HepG2 (cell line): ENCODE results near the gene BNC1. TPM values are rescaled to one million over a fixed set of nuclear protein-coding genes. Genes with fewer than 3 reads are reported as not detected.

Experiments
- ATAC-seq: fragments of 200-7000 bp; cut with Tn5 transposase; 3 replicates; pipeline ENCODE4 v1.9.1; 2020; ENCODE audit warnings: mild to moderate bottlenecking, moderate library complexity
- BruUV-seq: library from RNA; stranded (reverse); fragments of 400-500 nt; replicated peaks from 2 replicates; lab custom pipeline; 2021; lab: Mats Ljungman, UMichigan
- CTCF ChIA-PET: fragments of 300-600 bp; formaldehyde crosslinking; extraction: SDS; loops from one replicate; lab custom pipeline; 2021; ENCODE audit warnings: low total read pairs, inconsistent platforms, low intra/inter-chr PET ratio; lab: Yijun Ruan, JAX
- POLR2A ChIA-PET: fragments of 350-600 bp; sonication (Branson Sonifier 250); formaldehyde crosslinking; loops from one replicate; lab custom pipeline; 2020; ENCODE audit warnings: antibody characterized with exemption, inconsistent platforms; lab: Yijun Ruan, JAX
- DNase-seq: peaks from one replicate; pipeline ENCODE4 v3.0.0-alpha.2; 2015; ENCODE audit warnings: low spot score
- FAIRE-seq: peaks from 3 replicates; lab custom pipeline; 2011; peaks lifted over from hg19 to GRCh38; lab: Jason Lieb, UNC
- H2AFZ ChIP-seq: one replicate; pipeline ENCODE4 v1.6.1; 2011; ENCODE audit warnings: low read length, inconsistent platforms
- H3K27ac ChIP-seq: fragments of 300-600 bp; 3 replicates; pipeline ENCODE4 v1.8.0; 2011; ENCODE audit warnings: mixed run types, mild to moderate bottlenecking, mixed read lengths, low read length, inconsistent platforms; ENCODE audit not compliant: insufficient read depth; ENCODE audit errors: extremely low read length
- H3K27me3 ChIP-seq, 2 experiments: fragments of 200-600 bp in 1 of 2; 2 replicates in 1 of 2; 3 replicates in 1 of 2; pipeline versions ENCODE4 v1.6.0 to v1.8.0; 2011; ENCODE audit warnings: low read length in 2 of 2, mild to moderate bottlenecking in 2 of 2, moderate library complexity in 2 of 2, inconsistent platforms in 1 of 2; ENCODE audit not compliant: insufficient read depth in 2 of 2, control insufficient read depth in 1 of 2
- H3K36me3 ChIP-seq, 2 experiments: fragments of 200-600 bp in 1 of 2; replicated peaks in 1 of 2; 2 replicates in 1 of 2; 3 replicates in 1 of 2; pipeline versions ENCODE4 v1.5.1 to v1.8.0; 2011; ENCODE audit warnings: low read length in 2 of 2, inconsistent platforms in 1 of 2; ENCODE audit not compliant: insufficient read depth in 2 of 2, control insufficient read depth in 1 of 2
- H3K4me1 ChIP-seq: 2 replicates; pipeline ENCODE4 v1.5.1; 2012; ENCODE audit warnings: low read length, inconsistent platforms; ENCODE audit not compliant: insufficient read depth
- H3K4me2 ChIP-seq: 2 replicates; pipeline ENCODE4 v1.6.0; 2011; ENCODE audit warnings: low read depth, low read length, inconsistent platforms
- H3K4me3 ChIP-seq, 3 experiments: fragments of 200-600 bp in 1 of 3; sonication (generic), shearing (Covaris generic) in 1 of 3; replicated peaks in 1 of 3; 2 replicates each; pipeline ENCODE4 v1.5.1; 2011 to 2016; ENCODE audit warnings: low read length in 3 of 3, inconsistent platforms in 2 of 3, low read depth in 2 of 3, mild to moderate bottlenecking in 2 of 3, control low read depth in 1 of 3, mixed read lengths in 1 of 3; ENCODE audit not compliant: insufficient read depth in 1 of 3
- H3K79me2 ChIP-seq: one replicate; pipeline ENCODE4 v1.6.1; 2011; ENCODE audit warnings: low read length, inconsistent platforms; ENCODE audit not compliant: insufficient read depth
- H3K9ac ChIP-seq: 2 replicates; pipeline ENCODE4 v1.6.0; 2011; ENCODE audit warnings: mild to moderate bottlenecking, low read depth, low read length, inconsistent platforms; ENCODE audit not compliant: insufficient read depth
- H3K9me3 ChIP-seq: 2 replicates; pipeline ENCODE4 v1.5.1; 2012; ENCODE audit warnings: mild to moderate bottlenecking, low read length
- H4K20me1 ChIP-seq: 2 replicates; pipeline ENCODE4 v1.6.0; 2011; ENCODE audit warnings: inconsistent platforms, mild to moderate bottlenecking, low read length, moderate library complexity; ENCODE audit not compliant: insufficient read depth
- BCL3 ChIP-seq: sonication (generic); formaldehyde crosslinking; IDR thresholded peaks from 2 replicates; pipeline ENCODE4 v1.5.1; 2020; ENCODE audit warnings: mild to moderate bottlenecking, missing genetic modification reagents, moderate library complexity
- ETS1 ChIP-seq: sonication (generic); formaldehyde crosslinking; IDR thresholded peaks from 2 replicates; pipeline ENCODE4 v1.4.0; 2020; ENCODE audit warnings: missing genetic modification reagents
- MED1 ChIP-seq: sonication (generic); formaldehyde crosslinking; IDR thresholded peaks from 2 replicates; pipeline ENCODE4 v1.4.0; 2020; ENCODE audit warnings: missing genetic modification reagents
- MEIS1 ChIP-seq: sonication (generic); formaldehyde crosslinking; IDR thresholded peaks from 2 replicates; pipeline ENCODE4 v1.9.0; 2021; ENCODE audit warnings: mild to moderate bottlenecking, missing genetic modification reagents, moderate library complexity, borderline replicate concordance
- RARA ChIP-seq: IDR thresholded peaks from 2 replicates; pipeline ENCODE4 v1.6.1; 2016; ENCODE audit warnings: missing genetic modification reagents, missing compliant biosample characterization
- ZBTB20 ChIP-seq: sonication (generic); formaldehyde crosslinking; IDR thresholded peaks from 2 replicates; pipeline ENCODE4 v1.8.1; 2023; ENCODE audit warnings: missing genetic modification reagents, low read depth, mild to moderate bottlenecking, borderline replicate concordance
- ZNF17 ChIP-seq: sonication (generic); formaldehyde crosslinking; IDR thresholded peaks from 2 replicates; pipeline ENCODE4 v1.5.0; 2020; ENCODE audit warnings: mild to moderate bottlenecking, missing genetic modification reagents
- ZSCAN29 ChIP-seq: sonication (generic); formaldehyde crosslinking; conservative IDR thresholded peaks from 2 replicates; pipeline ENCODE4 v1.4.0; 2020; ENCODE audit warnings: mild to moderate bottlenecking, missing genetic modification reagents
- WGBS: methylation state at CpG from one replicate; pipeline ENCODE4 v1.1.6; 2017; ENCODE audit warnings: low lambda C conversion rate; 5-methylcytosine and 5-hydroxymethylcytosine counted together
- in situ Hi-C: cut with HindIII; loops from 2 replicates; pipeline ENCODE4 v1.10.0; 2017; ENCODE audit warnings: low pct_unique_long_range_greater_than_20kb; ENCODE audit not compliant: extremely low pct_ligation_motif_present
- intact Hi-C: fragments of 100-400 bp; cut with micrococcal nuclease; formaldehyde crosslinking; loops from one replicate; pipeline ENCODE4 v1.10.0; 2022; ENCODE audit not compliant: unreplicated experiment
- polyA plus RNA-seq, 8 experiments: library from polyadenylated mRNA; depleted of rRNA in 3 of 8; stranded (reverse) in 7 of 8; unstranded in 1 of 8; fragments of >200 nt; fragmentation: Illumina TruSeq in 4 of 8; extraction: Trizol in 4 of 8; gene quantifications; 2 replicates each; pipeline versions ENCODE4 v1.2.1 to v1.2.3, GENCODE V29; 2011 to 2016; ENCODE audit warnings: low read depth in 4 of 8, missing spikeins in 1 of 8, mixed read lengths in 1 of 8; ENCODE audit not compliant: insufficient read depth in 1 of 8
- total RNA-seq, 5 experiments: library from RNA; depleted of rRNA; stranded (reverse); fragments of >200 nt; fragmentation: Illumina TruSeq; extraction: Trizol; gene quantifications; 2 replicates each; pipeline ENCODE4 v1.2.3, GENCODE V29; 2016; ENCODE audit warnings: low read depth in 1 of 5
- TF ChIP-seq, protein P1 (sequence below): sonication (generic); formaldehyde crosslinking; IDR thresholded peaks from 2 replicates; pipeline ENCODE4 v1.8.0; 2022; ENCODE audit warnings: mild to moderate bottlenecking, missing genetic modification reagents, moderate library complexity
- TF ChIP-seq, protein P2 (sequence below): IDR thresholded peaks from 2 replicates; pipeline ENCODE4 v1.6.1; 2018; ENCODE audit warnings: missing genetic modification reagents
- TF ChIP-seq, protein P3 (sequence below): sonication (generic); formaldehyde crosslinking; IDR thresholded peaks from 2 replicates; pipeline ENCODE4 v1.5.0; 2020; ENCODE audit warnings: mild to moderate bottlenecking, missing genetic modification reagents
- TF ChIP-seq, protein P4 (sequence below): IDR thresholded peaks from 2 replicates; pipeline ENCODE4 v1.6.1; 2016

BNC1 gene
- total and polyA plus RNA-seq, 2 of the 13 experiments (the other 11 are each of a cell fraction or from before 2014, with no cell fraction given), result not detected

GRCh38 chr15:83306561-83306960 is 22.1 kb upstream of the BNC1 start:
- no peaks in the 10 kb centered on the region for H3K9me3 ChIP-seq
- DNase-seq (no peak), FAIRE-seq (no peak), ATAC-seq (no peak)
- no peaks in the 10 kb centered on the region for H4K20me1 ChIP-seq
- ChIA-PET CTCF (no interaction called here), POLR2A (no interaction called here)
- no peak overlapping the region for H3K27ac ChIP-seq
- H3K4me2 ChIP-seq, result no peak overlapping the region
- peaks cover 9% of the 10 kb centered on the region for H3K4me1 ChIP-seq
- H2AFZ ChIP-seq, result no peak overlapping the region
- intact Hi-C loops (no loop called here), in situ Hi-C loops (no loop called here)
- H3K9ac ChIP-seq, result no peak overlapping the region
- H3K27me3 ChIP-seq, result peaks cover 0 to 10% of the 10 kb centered on the region in 2 experiments; a peak in 1 of 5 replicates
- no peaks in the 10 kb centered on the region for H3K79me2 ChIP-seq
- 15% methylated on average over 3 of the region's 3 CpGs for WGBS
- H3K4me3 ChIP-seq, result no peak overlapping the region
- BruUV-seq, result no TSS peak
- no peaks in the 10 kb centered on the region for H3K36me3 ChIP-seq
- TF ChIP-seq ZNF17 (CRISPR knock-in tag), result no peak
- no peak for TF ChIP-seq MEIS1 (CRISPR knock-in tag)
- TF ChIP-seq ZBTB20 (CRISPR knock-in tag), result no peak
- TF ChIP-seq, protein P1, sequence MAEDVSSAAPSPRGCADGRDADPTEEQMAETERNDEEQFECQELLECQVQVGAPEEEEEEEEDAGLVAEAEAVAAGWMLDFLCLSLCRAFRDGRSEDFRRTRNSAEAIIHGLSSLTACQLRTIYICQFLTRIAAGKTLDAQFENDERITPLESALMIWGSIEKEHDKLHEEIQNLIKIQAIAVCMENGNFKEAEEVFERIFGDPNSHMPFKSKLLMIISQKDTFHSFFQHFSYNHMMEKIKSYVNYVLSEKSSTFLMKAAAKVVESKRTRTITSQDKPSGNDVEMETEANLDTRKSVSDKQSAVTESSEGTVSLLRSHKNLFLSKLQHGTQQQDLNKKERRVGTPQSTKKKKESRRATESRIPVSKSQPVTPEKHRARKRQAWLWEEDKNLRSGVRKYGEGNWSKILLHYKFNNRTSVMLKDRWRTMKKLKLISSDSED, result no peak
- TF ChIP-seq, protein P2, sequence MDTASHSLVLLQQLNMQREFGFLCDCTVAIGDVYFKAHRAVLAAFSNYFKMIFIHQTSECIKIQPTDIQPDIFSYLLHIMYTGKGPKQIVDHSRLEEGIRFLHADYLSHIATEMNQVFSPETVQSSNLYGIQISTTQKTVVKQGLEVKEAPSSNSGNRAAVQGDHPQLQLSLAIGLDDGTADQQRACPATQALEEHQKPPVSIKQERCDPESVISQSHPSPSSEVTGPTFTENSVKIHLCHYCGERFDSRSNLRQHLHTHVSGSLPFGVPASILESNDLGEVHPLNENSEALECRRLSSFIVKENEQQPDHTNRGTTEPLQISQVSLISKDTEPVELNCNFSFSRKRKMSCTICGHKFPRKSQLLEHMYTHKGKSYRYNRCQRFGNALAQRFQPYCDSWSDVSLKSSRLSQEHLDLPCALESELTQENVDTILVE (CRISPR knock-in tag), result no peak
- TF ChIP-seq, protein P3, sequence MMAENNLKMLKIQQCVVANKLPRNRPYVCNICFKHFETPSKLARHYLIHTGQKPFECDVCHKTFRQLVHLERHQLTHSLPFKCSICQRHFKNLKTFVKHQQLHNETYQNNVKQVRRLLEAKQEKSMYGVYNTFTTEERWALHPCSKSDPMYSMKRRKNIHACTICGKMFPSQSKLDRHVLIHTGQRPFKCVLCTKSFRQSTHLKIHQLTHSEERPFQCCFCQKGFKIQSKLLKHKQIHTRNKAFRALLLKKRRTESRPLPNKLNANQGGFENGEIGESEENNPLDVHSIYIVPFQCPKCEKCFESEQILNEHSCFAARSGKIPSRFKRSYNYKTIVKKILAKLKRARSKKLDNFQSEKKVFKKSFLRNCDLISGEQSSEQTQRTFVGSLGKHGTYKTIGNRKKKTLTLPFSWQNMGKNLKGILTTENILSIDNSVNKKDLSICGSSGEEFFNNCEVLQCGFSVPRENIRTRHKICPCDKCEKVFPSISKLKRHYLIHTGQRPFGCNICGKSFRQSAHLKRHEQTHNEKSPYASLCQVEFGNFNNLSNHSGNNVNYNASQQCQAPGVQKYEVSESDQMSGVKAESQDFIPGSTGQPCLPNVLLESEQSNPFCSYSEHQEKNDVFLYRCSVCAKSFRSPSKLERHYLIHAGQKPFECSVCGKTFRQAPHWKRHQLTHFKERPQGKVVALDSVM (CRISPR knock-in tag), result no peak
- TF ChIP-seq, protein P4, sequence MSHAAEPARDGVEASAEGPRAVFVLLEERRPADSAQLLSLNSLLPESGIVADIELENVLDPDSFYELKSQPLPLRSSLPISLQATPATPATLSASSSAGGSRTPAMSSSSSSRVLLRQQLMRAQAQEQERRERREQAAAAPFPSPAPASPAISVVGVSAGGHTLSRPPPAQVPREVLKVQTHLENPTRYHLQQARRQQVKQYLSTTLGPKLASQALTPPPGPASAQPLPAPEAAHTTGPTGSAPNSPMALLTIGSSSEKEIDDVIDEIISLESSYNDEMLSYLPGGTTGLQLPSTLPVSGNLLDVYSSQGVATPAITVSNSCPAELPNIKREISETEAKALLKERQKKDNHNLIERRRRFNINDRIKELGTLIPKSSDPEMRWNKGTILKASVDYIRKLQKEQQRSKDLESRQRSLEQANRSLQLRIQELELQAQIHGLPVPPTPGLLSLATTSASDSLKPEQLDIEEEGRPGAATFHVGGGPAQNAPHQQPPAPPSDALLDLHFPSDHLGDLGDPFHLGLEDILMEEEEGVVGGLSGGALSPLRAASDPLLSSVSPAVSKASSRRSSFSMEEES (CRISPR knock-in tag), result no peak
- TF ChIP-seq ZSCAN29 (CRISPR knock-in tag), result no peak
- TF ChIP-seq RARA, result no peak
- TF ChIP-seq MED1 (CRISPR knock-in tag), result no peak
- TF ChIP-seq ETS1 (CRISPR knock-in tag), result no peak
- TF ChIP-seq BCL3, result no peak
